Heart right ventricle (tissue), 16 donors: ENCODE measurements around the gene PRSS22. TPM values are rescaled to one million over a fixed set of nuclear protein-coding genes. Genes with fewer than 3 reads are reported as not detected.

Source experiments
- ATAC-seq, 8 donors: fragments of 200-7000 bp; cut with Tn5 transposase; one replicate each; pipeline ENCODE4 v1.9.1; 2020; ENCODE audit warnings: mild to moderate bottlenecking in 8 of 8, moderate library complexity in 8 of 8, moderate number of reproducible peaks in 1 of 8
- DNase-seq, 2 donors: peaks; one replicate each; pipeline ENCODE4 v3.0.0-alpha.2; 2020
- H3K27ac ChIP-seq, 10 donors: fragments of 200-600 bp; sonication (generic) in 2 of 10; one replicate each; pipeline versions ENCODE4 v1.5.0 to v1.8.0; 2020 to 2022; ENCODE audit warnings: mild to moderate bottlenecking in 3 of 10
- H3K27me3 ChIP-seq, 7 donors: fragments of 200-600 bp; one replicate each; pipeline ENCODE4 v1.8.0; 2021 to 2022; ENCODE audit warnings: mild to moderate bottlenecking in 2 of 7
- H3K36me3 ChIP-seq, 9 donors: fragments of 200-600 bp; sonication (generic) in 1 of 9; one replicate each; pipeline versions ENCODE4 v1.5.0 to v1.8.0; 2020 to 2022; ENCODE audit warnings: mild to moderate bottlenecking in 2 of 9
- H3K4me1 ChIP-seq, 9 donors: fragments of 200-600 bp; sonication (generic) in 1 of 9; one replicate each; pipeline versions ENCODE4 v1.5.0 to v1.8.0; 2020 to 2022; ENCODE audit warnings: mild to moderate bottlenecking in 4 of 9
- H3K4me3 ChIP-seq, 10 donors: fragments of 200-600 bp; sonication (generic) in 2 of 10; one replicate each; pipeline versions ENCODE4 v1.5.0 to v1.8.0; 2020 to 2022; ENCODE audit warnings: mild to moderate bottlenecking in 7 of 10, moderate library complexity in 2 of 10
- H3K9me3 ChIP-seq, 11 donors: fragments of 200-600 bp in 10 of 11; sonication (generic) in 2 of 11; one replicate each; pipeline versions ENCODE4 v1.5.0 to v1.8.0; 2013 to 2022; ENCODE audit warnings: mild to moderate bottlenecking in 2 of 11, control low read depth in 1 of 11, moderate library complexity in 1 of 11
- CTCF ChIP-seq, 9 donors: fragments of 200-600 bp; sonication (generic) in 2 of 9; IDR thresholded peaks; one replicate each; pipeline versions ENCODE4 v1.5.0 to v1.8.0; 2021 to 2022; ENCODE audit warnings: antibody characterized with exemption in 9 of 9, mild to moderate bottlenecking in 5 of 9, moderate library complexity in 1 of 9
- WGBS, 2 donors: extraction: QIAGEN DNeasy Blood & Tissue Kit; methylation state at CpG; one replicate each; pipeline ENCODE4 v1.1.7; 2013; ENCODE audit warnings: inconsistent platforms in 1 of 2; 5-methylcytosine and 5-hydroxymethylcytosine counted together
- intact Hi-C, 10 donors: fragments of 100-400 bp; cut with DNase I; formaldehyde crosslinking; loops; one replicate each; pipeline versions ENCODE4 v1.11.1 to v1.14.2; 2022
- polyA plus RNA-seq, 2 donors: library from polyadenylated mRNA; stranded (reverse); fragments of 200-250 nt; gene quantifications; one replicate each; pipeline ENCODE4 v1.2.3, GENCODE V29; 2013
- total RNA-seq, 10 donors: library from RNA; stranded (reverse); fragmentation: NEBNext Ultra II Directional in 3 of 10; extraction: Animal tissue kit (Norgen Biotek cat#: 25700) in 3 of 10; gene quantifications; one replicate each; pipeline versions ENCODE4 v1.2.1 to v1.2.4, GENCODE V29; 2021 to 2023
- donor health status: Arrhythmogenic right ventricular cardiomyopathy.
- donor health status: ischemic (EF 13 %, LVEDD 7.1; RV severe dilation, severe dysfunction).
- donor health status: healthy with polysubstance abuse.
- donor health status: DM: no; HTN: yes; CAD: no.
- donor health status: DM: no; HTN: no; CAD: no.
- donor health status: ischemic (EF 25% LVEDD 6.9; RV normal size, moderate dysfunction).
- donor health status: ischemic (EF 25% LVEDD 5.7; RV mildly dilated, moderate dysfunction).
- donor health status: healthy.
- donor health status: DM: yes; HTN: yes; CAD: no.
- donor health status: Ischemic cardiomyopathy.
- donor health status: ischemic (EF 35%, LVEDD 5.7; RV mildly dilated, moderate dysfunction).
- donor health status: nonischemic (EF 11% LVEDD 7.7; RV severe dilation, severe dysfunction).
- donor health status: DM: yes; HTN: yes; CAD: no.
- donor health status: PGD.
- donor health status: ischemic (EF 29% LVEDD 5.4; RV normal size, mild dysfunction).
- donor health status: nonischemic (EF 23%, LVEDD 6.1; RV moderate dilation, normal function).

Gene PRSS22
- total and polyA plus RNA-seq, 12 donors = 0.21 TPM; not detected in 11

- Histone ChIP-seq H3K27me3 (peaks cover 0 to 64% (median 43%) of the 10 kb centered on the region in 7 donors), H3K36me3 (no peaks in the 10 kb centered on the region), H3K4me3 (no peak overlapping the region), H3K27ac (no peak overlapping the region), H3K4me1 (no peaks in the 10 kb centered on the region), H3K9me3 (peaks cover 0 to 18% (median 0%) of the 10 kb centered on the region in 11 donors)
- DNase-seq (no peak), ATAC-seq (no peak)
- no peak for TF ChIP-seq CTCF (IDR thresholded peaks at IDR 0.05)
- intact Hi-C loops = no loop called here
- WGBS, 2 donors = 88 to 91% methylated on average over 16 of the region's 16 CpGs
Observed at GRCh38 chr16:2852003-2852730, 5.8 kb downstream of the PRSS22 start.

- peaks cover 0 to 9% (median 0%) of the 10 kb centered on the region in 11 donors for H3K9me3 ChIP-seq
- WGBS, 2 donors = 80% methylated on average over 16 of the region's 16 CpGs
- H3K36me3 ChIP-seq = no peaks in the 10 kb centered on the region
- no peak overlapping the region for H3K4me3 ChIP-seq
- intact Hi-C loops = no loop called here
- H3K27me3 ChIP-seq = peaks cover 0 to 64% (median 43%) of the 10 kb centered on the region in 7 donors
- TF ChIP-seq CTCF (IDR thresholded peaks at IDR 0.05) = no peak
- H3K27ac ChIP-seq = no peak overlapping the region
- ATAC-seq (no peak), DNase-seq (no peak)
- H3K4me1 ChIP-seq = no peaks in the 10 kb centered on the region
Observed at GRCh38 chr16:2848933-2849725, 8.8 kb downstream of the PRSS22 start.

- H3K9me3 ChIP-seq = peaks cover 0 to 4% (median 0%) of the 10 kb centered on the region in 11 donors
- peaks cover 0 to 41% (median 24%) of the 10 kb centered on the region in 7 donors for H3K27me3 ChIP-seq
- H3K4me3 ChIP-seq = no peak overlapping the region
- peaks cover 6 to 14% (median 8%) of the 10 kb centered on the region in 9 donors for H3K4me1 ChIP-seq
- DNase-seq = no peak
- no peak for TF ChIP-seq CTCF (IDR thresholded peaks at IDR 0.05)
- 64% methylated on average over 3 of the region's 3 CpGs for WGBS, 2 donors
- no peaks in the 10 kb centered on the region for H3K36me3 ChIP-seq
- intact Hi-C loops = no loop called here
- H3K27ac ChIP-seq = no peak overlapping the region
- no peak for ATAC-seq
Observed at GRCh38 chr16:2846511-2847310, 11.3 kb downstream of the PRSS22 start.

GRCh38 chr16:2845116-2845515, 12.9 kb downstream of the PRSS22 start:
- WGBS, 2 donors = 67% methylated on average over 5 of the region's 5 CpGs
- no peak for ATAC-seq
- Histone ChIP-seq H3K27ac (no peak overlapping the region), H3K27me3 (peaks cover 0 to 27% (median 18%) of the 10 kb centered on the region in 7 donors), H3K4me3 (no peak overlapping the region), H3K4me1 (peaks cover 7 to 26% (median 13%) of the 10 kb centered on the region in 9 donors), H3K9me3 (peaks cover 0 to 4% (median 0%) of the 10 kb centered on the region in 11 donors), H3K36me3 (no peaks in the 10 kb centered on the region)
- intact Hi-C loops = no loop called here
- TF ChIP-seq CTCF (IDR thresholded peaks at IDR 0.05) = no peak
- no peak for DNase-seq
